Adrenal gland (tissue), 5 donors: Measurements from ENCODE around the gene SDK2.

Source experiments
- POLR2A ChIP-seq, 2 donors: fragments of 450-650 bp; IDR thresholded peaks; one replicate each; pipeline ENCODE4 v1.6.1; 2017; ENCODE audit warnings: antibody characterized with exemption in 2 of 2, mild to moderate bottlenecking in 2 of 2, moderate library complexity in 1 of 2
- TF ChIP-seq, protein P1 (sequence below), 6 experiments: fragments of 450-650 bp in 4 of 6; fragments of 200-600 bp in 2 of 6; sonication (generic) in 1 of 6; IDR thresholded peaks; 1 replicate in 5 of 6; 2 replicates in 1 of 6; pipeline versions ENCODE4 v1.5.1 to v1.8.0; 2016 to 2021; ENCODE audit warnings: antibody characterized with exemption in 6 of 6, mild to moderate bottlenecking in 2 of 6, moderate library complexity in 1 of 6
- donor health status: DM: no; HTN: no; CAD: no.

DNA sequence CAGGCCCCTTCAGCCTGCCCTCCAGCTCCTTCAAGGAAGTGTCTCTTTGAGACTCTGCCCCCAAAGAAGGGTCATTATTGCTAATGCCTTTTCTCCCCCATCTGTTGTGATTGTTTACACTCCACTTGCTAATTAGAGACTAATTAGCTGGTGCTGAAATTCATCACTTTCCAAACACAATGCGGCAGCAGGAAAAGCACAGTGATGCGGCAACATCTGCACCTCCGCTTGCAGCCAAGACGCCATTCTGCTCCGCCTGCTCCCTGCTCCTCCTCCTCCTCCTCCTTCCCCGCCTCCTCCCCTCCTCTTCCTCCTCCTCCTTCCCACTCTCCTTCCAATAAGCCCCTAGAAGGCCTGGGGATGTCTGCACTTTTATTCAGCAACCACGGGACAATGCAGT, 110.5 kb downstream of the SDK2 start:
- TF ChIP-seq, protein P1, sequence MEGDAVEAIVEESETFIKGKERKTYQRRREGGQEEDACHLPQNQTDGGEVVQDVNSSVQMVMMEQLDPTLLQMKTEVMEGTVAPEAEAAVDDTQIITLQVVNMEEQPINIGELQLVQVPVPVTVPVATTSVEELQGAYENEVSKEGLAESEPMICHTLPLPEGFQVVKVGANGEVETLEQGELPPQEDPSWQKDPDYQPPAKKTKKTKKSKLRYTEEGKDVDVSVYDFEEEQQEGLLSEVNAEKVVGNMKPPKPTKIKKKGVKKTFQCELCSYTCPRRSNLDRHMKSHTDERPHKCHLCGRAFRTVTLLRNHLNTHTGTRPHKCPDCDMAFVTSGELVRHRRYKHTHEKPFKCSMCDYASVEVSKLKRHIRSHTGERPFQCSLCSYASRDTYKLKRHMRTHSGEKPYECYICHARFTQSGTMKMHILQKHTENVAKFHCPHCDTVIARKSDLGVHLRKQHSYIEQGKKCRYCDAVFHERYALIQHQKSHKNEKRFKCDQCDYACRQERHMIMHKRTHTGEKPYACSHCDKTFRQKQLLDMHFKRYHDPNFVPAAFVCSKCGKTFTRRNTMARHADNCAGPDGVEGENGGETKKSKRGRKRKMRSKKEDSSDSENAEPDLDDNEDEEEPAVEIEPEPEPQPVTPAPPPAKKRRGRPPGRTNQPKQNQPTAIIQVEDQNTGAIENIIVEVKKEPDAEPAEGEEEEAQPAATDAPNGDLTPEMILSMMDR (IDR thresholded peaks at IDR 0.05), result no peak
- TF ChIP-seq POLR2A (IDR thresholded peaks at IDR 0.05), result no peak
